Activated CD4-positive, alpha-beta T cell treated with anti-CD3 and anti-CD28 coated beads for 36 hours (primary cell): Measurements from ENCODE around the gene CHST10. TPM values are rescaled to one million over a fixed set of nuclear protein-coding genes. Genes with fewer than 3 reads are reported as not detected.

Experiments
- ATAC-seq: fragments of 200-7000 bp; cut with Tn5 transposase; one replicate; pipeline ENCODE4 v1.10.0; 2021; ENCODE audit warnings: mild to moderate bottlenecking, moderate library complexity
- CTCF ChIA-PET: fragments of 350-600 bp; sonication (Branson Sonifier 250); formaldehyde crosslinking; loops from one replicate; lab custom pipeline; 2021; ENCODE audit warnings: antibody characterized with exemption; lab: Charles Lee
- POLR2A ChIA-PET: fragments of 350-600 bp; sonication (Branson Sonifier 250); formaldehyde crosslinking; loops from one replicate; lab custom pipeline; 2021; ENCODE audit warnings: antibody characterized with exemption, inconsistent platforms; lab: Charles Lee
- DNase-seq: peaks from one replicate; pipeline ENCODE4 v3.0.0-alpha.2; 2020
- H3K27ac Mint-ChIP-seq: one replicate; pipeline ENCODE4 v1.8.0; 2021; ENCODE audit warnings: mixed read lengths
- H3K27me3 Mint-ChIP-seq: one replicate; pipeline ENCODE4 v1.8.0; 2021; ENCODE audit warnings: mixed read lengths
- H3K36me3 Mint-ChIP-seq: one replicate; pipeline ENCODE4 v1.8.0; 2021; ENCODE audit warnings: low read depth, mixed read lengths
- H3K4me1 Mint-ChIP-seq: one replicate; pipeline ENCODE4 v1.8.0; 2021; ENCODE audit warnings: mixed read lengths
- H3K4me3 Mint-ChIP-seq: one replicate; pipeline ENCODE4 v1.8.0; 2021; ENCODE audit warnings: mild to moderate bottlenecking, moderate library complexity, mixed read lengths
- H3K9me3 Mint-ChIP-seq: one replicate; pipeline ENCODE4 v1.8.0; 2021; ENCODE audit warnings: low read depth, mixed read lengths
- intact Hi-C, 2 experiments: fragments of 100-400 bp; cut with DNase I in 1 of 2; cut with micrococcal nuclease in 1 of 2; formaldehyde crosslinking; loops; one replicate each; pipeline versions ENCODE4 v1.14.2 to v1.15.1; 2022 to 2024; cut with DNase I, micrococcal nuclease
- total RNA-seq, 2 experiments: library from RNA; stranded (reverse); gene quantifications; one replicate each; pipeline ENCODE4 v1.2.3, GENCODE V29; 2021

The CHST10 gene
- total RNA-seq, 2 experiments from 2014 or later = 5.9 to 6.2 TPM

DNA sequence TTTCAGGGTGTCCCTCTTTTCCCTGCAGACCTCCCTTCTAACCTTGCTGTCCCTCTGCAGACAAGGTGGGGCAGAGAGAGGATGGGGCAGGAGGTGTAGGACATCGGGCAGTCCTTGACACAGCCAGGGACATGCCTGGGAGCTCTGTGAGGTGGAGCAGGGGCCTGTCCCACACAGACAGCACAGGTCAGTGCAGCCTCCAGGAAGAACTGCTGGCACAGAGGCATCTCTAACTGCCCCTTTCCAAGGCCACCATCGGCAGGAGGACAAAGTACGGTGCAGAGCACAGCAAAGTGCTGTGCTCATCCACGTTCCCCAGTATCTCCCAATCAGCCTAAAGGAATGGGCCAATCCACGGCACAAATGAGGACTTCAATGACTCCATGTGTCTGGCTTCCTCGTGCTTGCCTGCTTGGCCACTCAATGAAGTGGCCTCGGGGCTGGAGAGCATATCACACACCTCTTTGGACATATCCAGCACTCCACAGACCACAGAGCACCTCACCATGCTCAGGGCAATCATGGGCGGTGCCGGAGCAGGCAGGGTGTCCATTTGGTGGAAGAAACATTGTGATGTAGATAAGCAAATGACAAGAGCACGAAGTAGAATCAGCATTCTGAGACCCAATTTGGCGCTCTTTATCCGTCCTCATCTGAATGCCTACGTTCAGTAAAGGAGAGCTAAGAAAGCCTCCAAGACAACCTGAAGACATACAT lies 11.9 kb downstream of the CHST10 start:
- ChIA-PET CTCF (no interaction called here), POLR2A (no interaction called here)
- H3K36me3 Mint-ChIP-seq = peaks cover 6% of the 10 kb centered on the region
- intact Hi-C loops = no loop called here
- H3K4me1 Mint-ChIP-seq = no peaks in the 10 kb centered on the region
- ATAC-seq (no peak), DNase-seq (no peak)
- no peaks in the 10 kb centered on the region for H3K27me3 Mint-ChIP-seq
- no peaks in the 10 kb centered on the region for H3K9me3 Mint-ChIP-seq
- no peak overlapping the region for H3K4me3 Mint-ChIP-seq
- no peak overlapping the region for H3K27ac Mint-ChIP-seq

DNA sequence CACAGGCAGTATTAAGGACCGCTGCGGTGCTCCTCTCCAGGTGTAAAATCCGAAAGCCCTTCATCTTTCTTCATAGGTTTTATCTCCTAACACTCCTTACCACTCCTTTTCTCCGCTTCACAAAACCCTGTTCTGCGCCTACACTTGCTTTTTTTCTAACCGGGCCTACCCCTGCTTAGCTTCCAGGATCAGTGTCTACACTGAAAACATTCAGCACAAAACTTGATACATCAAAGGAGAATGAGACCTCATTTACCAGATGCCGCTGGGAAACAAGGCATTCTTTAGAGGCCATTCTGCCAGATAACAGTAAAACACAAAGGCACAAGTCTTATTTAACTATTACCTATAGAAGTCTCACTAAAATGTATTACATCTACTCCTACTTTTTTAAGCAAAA lies 13.1 kb downstream of the CHST10 start:
- CTCF ChIA-PET = no interaction called here
- intact Hi-C loops = no loop called here
- ATAC-seq = no peak
- POLR2A ChIA-PET = no interaction called here
- Mint-ChIP-seq H3K4me1 (no peaks in the 10 kb centered on the region), H3K36me3 (peaks cover 6% of the 10 kb centered on the region), H3K27me3 (no peaks in the 10 kb centered on the region), H3K4me3 (no peak overlapping the region), H3K27ac (no peak overlapping the region), H3K9me3 (no peaks in the 10 kb centered on the region)
- DNase-seq = no peak

DNA sequence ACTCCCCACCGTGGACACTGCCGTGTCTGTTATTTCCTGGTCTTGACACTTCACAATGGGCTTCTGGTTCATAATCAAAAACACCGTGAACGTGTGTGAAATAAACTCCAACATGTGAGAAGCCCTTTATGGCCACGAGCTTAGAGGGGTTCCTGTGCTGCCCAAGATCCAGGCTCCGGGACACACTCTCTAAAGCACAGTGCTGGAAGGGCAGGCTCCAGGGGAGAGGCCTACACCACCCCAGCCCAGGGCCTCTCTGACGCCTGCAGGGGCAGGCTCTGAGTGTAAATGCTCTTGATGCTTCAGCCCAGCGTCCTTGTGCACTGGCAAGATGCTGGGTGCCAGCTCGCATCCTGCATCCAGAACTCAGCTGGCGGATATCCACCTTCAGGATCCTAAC lies 13.7 kb downstream of the CHST10 start:
- ChIA-PET POLR2A (no interaction called here), CTCF (no interaction called here)
- H3K9me3 Mint-ChIP-seq = no peaks in the 10 kb centered on the region
- H3K36me3 Mint-ChIP-seq = peaks cover 6% of the 10 kb centered on the region
- H3K4me3 Mint-ChIP-seq = no peak overlapping the region
- H3K27ac Mint-ChIP-seq = no peak overlapping the region
- DNase-seq (no peak), ATAC-seq (no peak)
- H3K4me1 Mint-ChIP-seq = no peaks in the 10 kb centered on the region
- no peaks in the 10 kb centered on the region for H3K27me3 Mint-ChIP-seq
- intact Hi-C loops = no loop called here

DNA sequence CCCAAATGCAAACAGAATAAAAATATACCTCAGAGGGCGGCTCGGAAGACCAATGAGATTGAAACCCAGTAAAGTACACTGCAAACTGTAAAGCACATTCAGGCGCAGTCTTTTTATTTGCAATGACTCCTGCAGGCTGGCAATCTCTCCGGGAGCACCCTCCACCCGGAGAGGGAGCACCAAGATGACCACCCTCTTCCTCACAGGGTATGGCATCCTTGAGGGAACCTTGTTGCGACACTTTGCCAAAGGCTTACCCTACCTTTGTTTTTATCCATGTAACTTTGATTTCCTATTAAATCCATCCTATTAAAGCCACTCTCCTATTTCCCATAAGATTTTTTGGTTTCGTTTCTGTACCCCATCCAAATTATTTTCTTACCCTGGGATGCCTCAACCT lies 16.2 kb downstream of the CHST10 start:
- intact Hi-C loops = no loop called here
- DNase-seq (no peak), ATAC-seq (no peak)
- ChIA-PET CTCF (no interaction called here), POLR2A (no interaction called here)
- Mint-ChIP-seq H3K4me1 (no peaks in the 10 kb centered on the region), H3K9me3 (no peaks in the 10 kb centered on the region), H3K27ac (no peak overlapping the region), H3K36me3 (peaks cover 4% of the 10 kb centered on the region), H3K4me3 (no peak overlapping the region), H3K27me3 (no peaks in the 10 kb centered on the region)

DNA sequence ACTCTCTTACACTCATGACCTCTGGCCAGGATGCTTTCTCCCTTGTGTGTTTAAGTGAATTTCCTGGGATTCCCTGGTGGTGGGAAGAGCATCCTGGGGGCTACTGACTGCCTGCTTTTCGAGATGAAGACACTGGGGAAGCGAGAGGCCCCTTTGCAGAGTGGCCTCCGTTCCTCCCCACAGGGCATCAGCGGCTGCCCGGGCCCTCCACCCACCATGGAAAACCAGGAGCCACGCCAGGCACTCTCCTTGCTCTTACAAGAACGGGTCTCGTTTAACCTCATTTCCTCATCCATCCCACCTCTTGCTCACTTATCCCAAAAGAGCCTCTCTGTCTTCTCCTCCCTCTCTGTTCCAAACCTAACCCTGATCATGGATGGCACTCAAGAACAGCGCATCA lies 17.8 kb downstream of the CHST10 start:
- Mint-ChIP-seq H3K4me3 (no peak overlapping the region), H3K36me3 (peaks cover 4% of the 10 kb centered on the region), H3K9me3 (no peaks in the 10 kb centered on the region), H3K27ac (no peak overlapping the region), H3K4me1 (no peaks in the 10 kb centered on the region), H3K27me3 (no peaks in the 10 kb centered on the region)
- no peak for DNase-seq
- intact Hi-C loops = no loop called here
- ChIA-PET POLR2A (no interaction called here), CTCF (interaction anchor here (0.5 kb wide), 1 partner anchor 458 kb away, joined by 3 read pairs; no protein-coding TSS in a partner anchor)
- ATAC-seq = no peak

DNA sequence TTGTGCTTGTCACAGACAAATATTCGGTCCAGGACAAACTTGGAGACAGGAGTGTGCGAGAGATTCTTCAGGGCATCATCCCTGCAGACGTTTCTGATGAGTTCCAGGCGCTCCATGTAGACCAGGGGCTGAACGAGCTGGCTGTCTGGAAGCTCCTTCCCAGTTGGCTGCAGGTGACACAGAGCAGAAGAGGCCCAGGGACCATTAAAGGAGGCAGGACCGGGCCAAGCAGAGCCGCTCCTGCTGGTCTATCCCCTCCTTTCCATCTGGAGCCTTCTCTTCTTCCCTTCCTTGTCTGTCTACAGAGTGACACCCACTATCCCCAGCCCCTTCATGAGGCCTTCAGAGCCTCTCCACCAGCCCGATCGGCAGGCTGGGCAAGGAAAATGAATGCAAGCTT lies 19.5 kb downstream of the CHST10 start:
- ATAC-seq (no peak), DNase-seq (no peak)
- no peaks in the 10 kb centered on the region for H3K4me1 Mint-ChIP-seq
- ChIA-PET POLR2A (no interaction called here), CTCF (no interaction called here)
- no peaks in the 10 kb centered on the region for H3K9me3 Mint-ChIP-seq
- no peak overlapping the region for H3K27ac Mint-ChIP-seq
- no peaks in the 10 kb centered on the region for H3K27me3 Mint-ChIP-seq
- peaks cover 2% of the 10 kb centered on the region for H3K36me3 Mint-ChIP-seq
- no peak overlapping the region for H3K4me3 Mint-ChIP-seq
- intact Hi-C loops = no loop called here

DNA sequence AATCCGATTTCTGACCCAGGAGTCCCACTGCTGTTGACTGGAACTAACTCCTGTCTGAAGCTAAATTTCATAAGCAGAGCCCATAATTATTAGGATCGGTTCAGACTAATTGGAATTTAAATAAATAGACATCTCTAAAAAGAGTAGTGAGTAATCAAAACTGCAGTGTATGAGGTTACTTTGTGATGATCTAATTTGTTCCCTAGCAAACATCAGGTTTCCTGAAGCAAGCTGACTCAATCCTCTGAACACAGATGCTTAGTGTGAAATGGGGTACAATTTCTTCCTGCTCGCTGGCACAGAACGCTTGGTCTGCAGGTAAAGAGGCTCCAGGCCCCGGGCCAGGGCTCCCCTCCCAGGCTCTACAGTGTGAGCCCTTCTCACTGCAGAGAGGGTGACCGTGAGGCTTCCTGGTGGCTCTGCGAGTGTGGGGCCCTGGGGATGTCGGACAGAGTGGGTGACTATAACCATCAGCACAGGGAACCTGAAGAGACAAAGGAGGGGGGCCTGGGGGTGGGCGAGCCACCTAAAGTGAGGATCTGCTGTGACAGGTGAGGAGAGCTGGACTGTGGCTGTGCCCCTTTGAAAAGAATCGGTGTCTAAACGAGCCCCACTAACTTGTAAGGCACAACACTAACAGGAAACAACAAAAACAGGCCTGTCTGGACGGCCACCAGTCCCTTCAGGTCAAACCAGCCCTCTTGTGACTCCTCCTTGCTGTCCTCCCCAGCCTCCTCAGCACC lies 20.2 kb downstream of the CHST10 start:
- no peak overlapping the region for H3K27ac Mint-ChIP-seq
- H3K36me3 Mint-ChIP-seq = peaks cover 2% of the 10 kb centered on the region
- ChIA-PET CTCF (no interaction called here), POLR2A (no interaction called here)
- intact Hi-C loops = no loop called here
- H3K4me1 Mint-ChIP-seq = no peaks in the 10 kb centered on the region
- no peak for DNase-seq
- H3K27me3 Mint-ChIP-seq = no peaks in the 10 kb centered on the region
- ATAC-seq = no peak
- no peak overlapping the region for H3K4me3 Mint-ChIP-seq
- no peaks in the 10 kb centered on the region for H3K9me3 Mint-ChIP-seq

DNA sequence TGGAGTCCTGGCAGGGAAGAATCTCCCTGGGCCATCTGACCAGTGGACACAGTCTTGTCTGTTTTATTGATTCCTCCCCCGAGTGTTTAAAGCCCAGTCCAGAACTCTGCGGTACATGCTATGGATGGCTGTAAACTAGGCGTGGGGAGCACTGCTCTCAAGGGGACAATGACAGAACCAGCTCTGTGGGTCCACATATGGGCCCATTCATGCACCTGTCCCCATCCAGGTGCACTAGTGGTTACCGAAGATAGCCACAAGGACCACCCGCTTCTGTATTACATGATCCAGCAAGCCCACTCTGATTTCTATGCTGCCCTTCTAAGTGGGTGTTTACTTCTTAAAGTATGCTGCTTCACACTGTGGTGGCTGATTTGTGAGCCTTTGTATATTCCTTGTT lies 21.0 kb downstream of the CHST10 start:
- Mint-ChIP-seq H3K4me3 (no peak overlapping the region), H3K4me1 (no peaks in the 10 kb centered on the region), H3K27ac (no peak overlapping the region), H3K9me3 (no peaks in the 10 kb centered on the region), H3K27me3 (no peaks in the 10 kb centered on the region), H3K36me3 (peaks cover 1% of the 10 kb centered on the region)
- DNase-seq = no peak
- ChIA-PET CTCF (no interaction called here), POLR2A (no interaction called here)
- ATAC-seq = no peak
- intact Hi-C loops = no loop called here

DNA sequence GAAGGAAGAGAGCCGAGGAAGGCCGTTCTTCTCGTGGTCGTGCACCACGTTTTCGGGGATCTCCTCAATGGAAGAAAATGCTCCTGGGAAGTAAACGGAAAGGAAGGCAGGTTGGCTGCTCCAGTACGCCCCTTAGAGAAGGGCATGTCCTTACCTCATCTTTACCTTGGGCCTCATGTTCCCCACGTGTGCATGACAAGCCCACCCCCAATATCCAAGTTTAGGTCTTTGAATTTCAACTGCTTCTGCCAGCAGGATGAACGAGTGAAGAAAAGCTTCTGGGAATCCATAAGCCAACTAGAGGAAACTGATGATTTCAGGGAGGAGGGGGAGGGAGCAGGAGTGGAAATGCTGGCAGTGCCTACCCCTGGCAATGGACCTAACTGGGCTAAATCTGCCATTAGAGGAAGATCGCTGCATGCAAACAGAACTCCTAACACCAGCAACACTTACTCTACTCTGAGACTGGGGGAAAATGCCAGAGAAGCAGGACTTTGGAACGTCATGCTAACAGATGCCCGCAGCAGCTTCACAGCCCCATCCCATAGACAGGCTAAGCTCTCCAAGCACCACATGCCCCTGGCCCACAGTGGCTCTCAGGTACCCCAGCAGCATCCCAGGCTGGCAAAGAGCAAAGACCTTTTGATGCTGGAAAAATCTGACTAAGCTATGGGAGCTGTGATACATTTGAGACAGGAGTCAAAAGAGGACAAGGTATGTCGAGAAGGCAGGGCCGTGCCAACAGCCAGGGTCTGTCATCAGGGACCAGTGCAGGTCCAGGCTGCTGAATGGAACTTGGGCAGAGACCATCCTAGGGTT lies 21.7 kb downstream of the CHST10 start:
- H3K4me1 Mint-ChIP-seq = no peaks in the 10 kb centered on the region
- ATAC-seq = no peak
- H3K9me3 Mint-ChIP-seq = no peaks in the 10 kb centered on the region
- DNase-seq = no peak
- H3K36me3 Mint-ChIP-seq = no peaks in the 10 kb centered on the region
- intact Hi-C loops = no loop called here
- H3K27ac Mint-ChIP-seq = no peak overlapping the region
- no peak overlapping the region for H3K4me3 Mint-ChIP-seq
- CTCF ChIA-PET = no interaction called here
- POLR2A ChIA-PET = no interaction called here
- no peaks in the 10 kb centered on the region for H3K27me3 Mint-ChIP-seq

DNA sequence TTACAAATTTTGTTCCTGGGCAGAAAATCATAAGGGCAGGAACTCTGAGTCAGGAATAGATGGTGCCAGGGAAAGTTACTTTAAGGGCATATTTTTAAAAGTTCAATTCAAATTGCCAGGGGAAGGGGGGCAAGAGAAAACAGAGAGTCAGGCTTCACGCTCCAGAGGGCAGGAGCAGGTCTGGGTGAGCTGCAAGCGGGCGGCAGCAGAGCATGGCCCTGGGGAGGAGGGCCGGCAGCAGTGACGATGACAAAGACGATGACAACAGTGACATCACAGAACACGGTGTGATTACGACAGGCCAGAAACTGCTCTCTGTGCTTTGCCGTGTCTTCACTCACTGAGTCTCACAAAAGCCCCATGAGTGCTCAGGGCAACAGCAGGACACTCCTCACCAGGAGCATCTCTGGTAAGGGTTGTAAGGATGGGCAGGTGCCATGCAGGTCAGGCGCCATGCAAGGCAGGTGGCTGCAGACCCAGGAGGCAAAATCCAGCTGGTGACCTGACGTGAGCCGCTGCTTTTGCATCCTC lies 23.3 kb downstream of the CHST10 start:
- ChIA-PET CTCF (no interaction called here), POLR2A (no interaction called here)
- no peaks in the 10 kb centered on the region for H3K9me3 Mint-ChIP-seq

DNA sequence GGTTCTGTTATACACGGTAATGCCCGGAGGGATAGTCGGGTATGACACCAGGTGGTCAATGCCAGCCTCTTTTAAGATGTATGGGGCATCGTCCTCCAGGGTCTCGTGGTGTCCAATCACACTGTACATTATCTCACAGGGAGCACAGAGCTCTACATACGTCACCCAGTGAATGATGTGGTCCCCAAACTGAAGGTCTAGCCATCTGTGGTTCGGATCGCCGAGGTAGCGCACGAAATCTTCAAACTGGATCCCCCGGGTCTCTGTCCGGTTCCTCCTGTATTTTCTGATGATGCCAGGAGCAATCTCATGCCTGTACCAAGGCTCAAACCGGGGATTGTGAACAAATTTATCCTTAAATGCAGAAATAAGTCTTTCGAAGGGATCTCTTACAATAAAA lies 24.1 kb downstream of the CHST10 start:
- H3K27me3 Mint-ChIP-seq = no peaks in the 10 kb centered on the region
- POLR2A ChIA-PET = no interaction called here
- CTCF ChIA-PET = no interaction called here

More for the DNA sequence above, 23.3 kb downstream of the CHST10 start:
- ATAC-seq (no peak), DNase-seq (no peak)
- H3K27me3 Mint-ChIP-seq = no peaks in the 10 kb centered on the region
- no peaks in the 10 kb centered on the region for H3K36me3 Mint-ChIP-seq
- no peaks in the 10 kb centered on the region for H3K4me1 Mint-ChIP-seq
- no peak overlapping the region for H3K27ac Mint-ChIP-seq
- no peak overlapping the region for H3K4me3 Mint-ChIP-seq
- intact Hi-C loops = no loop called here

More for the DNA sequence above, 24.1 kb downstream of the CHST10 start:
- no peak for DNase-seq
- intact Hi-C loops = no loop called here
- Mint-ChIP-seq H3K4me1 (no peaks in the 10 kb centered on the region), H3K27ac (no peak overlapping the region), H3K9me3 (no peaks in the 10 kb centered on the region), H3K4me3 (no peak overlapping the region), H3K36me3 (no peaks in the 10 kb centered on the region)
- no peak for ATAC-seq
